CD14-positive monocyte (primary cell): Measurements from ENCODE around the gene RBPJL. TPM values are rescaled to one million over a fixed set of nuclear protein-coding genes. Genes with fewer than 3 reads are reported as not detected.

Experiments used
- DNase-seq, 3 donors: peaks; one replicate each; pipeline ENCODE4 v3.0.0-alpha.2; 2011 to 2022
- H2AFZ ChIP-seq: 2 replicates; pipeline ENCODE4 v1.6.0; 2012; ENCODE audit warnings: mild to moderate bottlenecking, low read depth, low read length, inconsistent platforms; ENCODE audit not compliant: insufficient read depth, poor library complexity, severe bottlenecking
- H3K27ac ChIP-seq, 2 donors: 1 replicate in 1 of 2; 2 replicates in 1 of 2; pipeline ENCODE4 v1.5.1; 2012 to 2013; ENCODE audit warnings: low read length in 2 of 2, control low read depth in 1 of 2, inconsistent platforms in 1 of 2, low read depth in 1 of 2, mild to moderate bottlenecking in 1 of 2
- H3K27me3 ChIP-seq, 2 donors: one replicate each; pipeline versions ENCODE4 v1.6.0 to v1.6.1; 2011 to 2013; ENCODE audit warnings: low read length in 2 of 2; ENCODE audit not compliant: control insufficient read depth in 2 of 2, insufficient read depth in 2 of 2
- H3K36me3 ChIP-seq, 2 donors: replicated peaks in 1 of 2; 1 replicate in 1 of 2; 2 replicates in 1 of 2; pipeline versions ENCODE4 v1.5.1 to v1.6.1; 2012 to 2013; ENCODE audit warnings: low read length in 2 of 2, control low read depth in 1 of 2, inconsistent platforms in 1 of 2, mild to moderate bottlenecking in 1 of 2; ENCODE audit not compliant: insufficient read depth in 2 of 2, control insufficient read depth in 1 of 2
- H3K4me1 ChIP-seq, 2 donors: 1 replicate in 1 of 2; 2 replicates in 1 of 2; pipeline versions ENCODE4 v1.5.1 to v1.6.1; 2012 to 2013; ENCODE audit warnings: low read length in 2 of 2, control low read depth in 1 of 2, inconsistent platforms in 1 of 2, mild to moderate bottlenecking in 1 of 2, moderate library complexity in 1 of 2; ENCODE audit not compliant: insufficient read depth in 2 of 2, control insufficient read depth in 1 of 2
- H3K4me2 ChIP-seq: replicated peaks from 2 replicates; pipeline ENCODE3; 2012; ENCODE audit warnings: low read length, moderate library complexity, mild to moderate bottlenecking; ENCODE audit not compliant: poor library complexity, severe bottlenecking; ENCODE audit errors: extremely low read depth
- H3K4me3 ChIP-seq, 3 experiments: fragments of 200-600 bp in 1 of 3; sonication (generic) in 1 of 3; replicated peaks in 1 of 3; 1 replicate in 2 of 3; 2 replicates in 1 of 3; pipeline ENCODE4 v1.5.1; 2011 to 2013; ENCODE audit warnings: low read length in 3 of 3, mild to moderate bottlenecking in 3 of 3, control low read depth in 2 of 3, low read depth in 2 of 3, inconsistent platforms in 1 of 3, moderate library complexity in 1 of 3
- H3K79me2 ChIP-seq: 2 replicates; pipeline ENCODE4 v1.6.0; 2012; ENCODE audit warnings: mild to moderate bottlenecking, control low read depth, inconsistent platforms, low read length, moderate library complexity; ENCODE audit not compliant: insufficient read depth
- H3K9ac ChIP-seq: 2 replicates; pipeline ENCODE4 v1.6.0; 2017; ENCODE audit warnings: low read length, mild to moderate bottlenecking; ENCODE audit not compliant: insufficient read depth, poor library complexity, severe bottlenecking
- H3K9me3 ChIP-seq, 2 donors: replicated peaks in 1 of 2; 1 replicate in 1 of 2; 2 replicates in 1 of 2; pipeline versions ENCODE4 v1.5.1 to v1.6.1; 2012 to 2013; ENCODE audit warnings: low read length in 2 of 2, control low read depth in 1 of 2; ENCODE audit not compliant: control insufficient read depth in 1 of 2, insufficient read depth in 1 of 2
- H4K20me1 ChIP-seq: 2 replicates; pipeline ENCODE4 v1.6.0; 2012; ENCODE audit warnings: mild to moderate bottlenecking, low read length, control low read depth, moderate library complexity; ENCODE audit not compliant: insufficient read depth
- H3K27ac Mint-ChIP-seq, 7 donors: one replicate each; pipeline ENCODE4 v1.8.0; 2020; ENCODE audit warnings: mild to moderate bottlenecking in 7 of 7, mixed read lengths in 7 of 7, moderate library complexity in 6 of 7, inconsistent platforms in 2 of 7
- H3K27me3 Mint-ChIP-seq, 3 donors: one replicate each; pipeline ENCODE4 v1.8.0; 2021 to 2022; ENCODE audit warnings: low read depth in 3 of 3, mild to moderate bottlenecking in 3 of 3, mixed read lengths in 3 of 3, moderate library complexity in 3 of 3, inconsistent platforms in 1 of 3
- H3K36me3 Mint-ChIP-seq, 2 donors: one replicate each; pipeline ENCODE4 v1.8.0; 2020; ENCODE audit warnings: mixed read lengths in 2 of 2, inconsistent platforms in 1 of 2, mild to moderate bottlenecking in 1 of 2
- H3K4me1 Mint-ChIP-seq: one replicate; pipeline ENCODE4 v1.8.0; 2020; ENCODE audit warnings: mild to moderate bottlenecking, mixed read lengths
- H3K4me3 Mint-ChIP-seq, 2 donors: one replicate each; pipeline ENCODE4 v1.8.0; 2020; ENCODE audit warnings: mild to moderate bottlenecking in 2 of 2, mixed read lengths in 2 of 2, moderate library complexity in 1 of 2
- H3K9me3 Mint-ChIP-seq, 7 donors: one replicate each; pipeline ENCODE4 v1.8.0; 2020 to 2022; ENCODE audit warnings: mixed read lengths in 7 of 7, mild to moderate bottlenecking in 6 of 7, moderate library complexity in 6 of 7, inconsistent platforms in 2 of 7
- CTCF ChIP-seq: fragments of 200-600 bp; IDR thresholded peaks from one replicate; pipeline ENCODE4 v1.8.0; 2022; ENCODE audit warnings: antibody characterized with exemption, mild to moderate bottlenecking
- WGBS: methylation state at CpG from one replicate; pipeline ENCODE4 v1.1.5; 2013; ENCODE audit warnings: missing lambda C conversion rate; ENCODE audit not compliant: insufficient coverage; 5-methylcytosine and 5-hydroxymethylcytosine counted together
- intact Hi-C, 2 donors: fragments of 100-400 bp; cut with micrococcal nuclease; formaldehyde crosslinking; loops; one replicate each; pipeline versions ENCODE4 v1.15.0 to v1.15.1; 2023
- polyA plus RNA-seq, 3 donors: library from polyadenylated mRNA; depleted of rRNA in 1 of 3; unstranded in 2 of 3; stranded (reverse) in 1 of 3; fragments of 300-500 nt in 2 of 3; fragments of >200 nt in 1 of 3; fragmentation: Illumina TruSeq in 2 of 3; gene quantifications; 1 replicate in 2 of 3; 2 replicates in 1 of 3; pipeline ENCODE4 v1.2.3, GENCODE V29; 2012 to 2021

RBPJL gene
- polyA plus RNA-seq, 3 donors: not detected

- Histone ChIP-seq H3K9me3 (no peaks in the 10 kb centered on the region), H3K4me3 (no peak overlapping the region), H3K4me2 (no peak overlapping the region), H3K36me3 (no peaks in the 10 kb centered on the region), H3K27ac (no peak overlapping the region), H3K27me3 (peaks cover 2 to 13% of the 10 kb centered on the region in 2 donors), H3K9ac (no peak overlapping the region), H4K20me1 (no peaks in the 10 kb centered on the region), H3K4me1 (peaks cover 20 to 21% of the 10 kb centered on the region in 2 donors), H2AFZ (no peak overlapping the region), H3K79me2 (no peaks in the 10 kb centered on the region)
- H3K27ac Mint-ChIP-seq: peak overlapping the region in 4 of 7 donors; percentile 3 to 68 (median 39)
- H3K4me3 Mint-ChIP-seq: no peak overlapping the region
- peaks cover 13 to 22% (median 17%) of the 10 kb centered on the region in 3 donors for H3K27me3 Mint-ChIP-seq
- intact Hi-C loops: loop anchor here (5.0 kb wide), 2 partner anchors 41 to 116 kb away; partner anchors contain the start of gene SYS1 (in 1 of the 2)
- peaks cover 0 to 3% of the 10 kb centered on the region in 2 donors for H3K36me3 Mint-ChIP-seq
- peak; percentile 70 to 88 (median 83) for DNase-seq
- TF ChIP-seq CTCF: no peak
- WGBS: 46% methylated on average over 3 of the region's 5 CpGs
- peaks cover 28% of the 10 kb centered on the region for H3K4me1 Mint-ChIP-seq
- peaks cover 0 to 7% (median under 1%) of the 10 kb centered on the region in 7 donors for H3K9me3 Mint-ChIP-seq
Measured at GRCh38 chr20:45320948-45321595, 14.4 kb downstream of the RBPJL start.

- intact Hi-C loops: loop anchor here (5.0 kb wide), 2 partner anchors 39 to 114 kb away; partner anchors contain the start of gene SYS1 (in 1 of the 2)
- Histone ChIP-seq H4K20me1 (no peaks in the 10 kb centered on the region), H3K36me3 (peaks cover 0 to 2% of the 10 kb centered on the region in 2 donors), H3K9me3 (no peaks in the 10 kb centered on the region), H3K4me2 (no peak overlapping the region), H3K79me2 (no peaks in the 10 kb centered on the region), H3K9ac (no peak overlapping the region), H3K27ac (no peak overlapping the region), H3K4me1 (peaks cover 20 to 21% of the 10 kb centered on the region in 2 donors), H3K4me3 (no peak overlapping the region), H2AFZ (peak overlapping the region; percentile 4), H3K27me3 (no peaks in the 10 kb centered on the region)
- peak; percentile 48 for TF ChIP-seq CTCF
- Mint-ChIP-seq H3K27me3 (peaks cover 0 to 3% (median 1%) of the 10 kb centered on the region in 3 donors), H3K27ac (no peak overlapping the region), H3K9me3 (peaks cover 0 to 7% (median 0%) of the 10 kb centered on the region in 7 donors), H3K4me1 (peaks cover 24% of the 10 kb centered on the region), H3K4me3 (no peak overlapping the region), H3K36me3 (peaks cover 0 to 9% of the 10 kb centered on the region in 2 donors)
- DNase-seq: peak; percentile 65 to 82 (median 76)
- WGBS: 39% methylated on average over 6 of the region's 7 CpGs
Measured at GRCh38 chr20:45322952-45323383, 16.3 kb downstream of the RBPJL start.
